Mammary epithelial cell (primary cell): ENCODE data around the gene DLD.

Experiments used
- CTCF ChIP-seq, 2 donors: IDR thresholded peaks in 1 of 2; conservative IDR thresholded peaks in 1 of 2; 2 replicates each; pipeline ENCODE4 v1.5.1; 2011 to 2012; ENCODE audit warnings: inconsistent platforms in 2 of 2, low read length in 2 of 2, mild to moderate bottlenecking in 2 of 2, control low read depth in 1 of 2, low read depth in 1 of 2; ENCODE audit not compliant: insufficient read depth in 1 of 2; ENCODE audit errors: extremely low read depth in 1 of 2
- EZH2 ChIP-seq: IDR thresholded peaks from 2 replicates; pipeline ENCODE4 v1.6.1; 2012; ENCODE audit warnings: low read length, inconsistent platforms, borderline replicate concordance

- TF ChIP-seq CTCF (conservative IDR thresholded peaks at IDR 0.05 in 1 of 2, IDR thresholded peaks at IDR 0.05 in 1 of 2; ENCODE audit: extremely low read depth in 1 of 2, insufficient read depth in 1 of 2, low read depth in 1 of 2, low read length in 2 of 2) (no peak), EZH2 (no peak)
Observed at GRCh38 chr7:107889992-107890391, 991 bp upstream of the DLD start.
